B cell (primary cell): ENCODE data around the gene DNAJC1. TPM values are rescaled to one million over a fixed set of nuclear protein-coding genes. Genes with fewer than 3 reads are reported as not detected.

ENCODE experiments used
- ATAC-seq: fragments of 200-7000 bp; cut with Tn5 transposase; one replicate; pipeline ENCODE4 v1.10.0; 2021; ENCODE audit warnings: low read depth, mild to moderate bottlenecking, moderate number of reproducible peaks, moderate library complexity
- CTCF ChIA-PET: fragments of 350-600 bp; sonication (Branson Sonifier 250); formaldehyde crosslinking; loops from one replicate; lab custom pipeline; 2021; ENCODE audit warnings: antibody characterized with exemption, inconsistent platforms; lab: Charles Lee
- POLR2A ChIA-PET: fragments of 350-600 bp; sonication (Branson Sonifier 250); formaldehyde crosslinking; loops from one replicate; lab custom pipeline; 2021; ENCODE audit warnings: antibody characterized with exemption; lab: Charles Lee
- DNase-seq: peaks from one replicate; pipeline ENCODE4 v3.0.0; 2013
- H2AFZ ChIP-seq: 2 replicates; pipeline ENCODE4 v1.6.1; 2012; ENCODE audit warnings: mild to moderate bottlenecking, low read depth, low read length; ENCODE audit not compliant: insufficient read depth, poor library complexity, severe bottlenecking
- H3K27ac ChIP-seq, 2 donors: 1 replicate in 1 of 2; 2 replicates in 1 of 2; pipeline ENCODE4 v1.5.1; 2012 to 2013; ENCODE audit warnings: low read length in 2 of 2, mild to moderate bottlenecking in 2 of 2, moderate library complexity in 1 of 2
- H3K27me3 ChIP-seq, 4 experiments: fragments of 200-600 bp in 1 of 4; sonication (generic) in 1 of 4; replicated peaks in 1 of 4; 1 replicate in 2 of 4; 2 replicates in 2 of 4; pipeline versions ENCODE4 v1.6.1 to v1.7.0; 2013 to 2016; ENCODE audit warnings: low read length in 3 of 4, mild to moderate bottlenecking in 2 of 4, mixed read lengths in 1 of 4, moderate library complexity in 1 of 4; ENCODE audit not compliant: insufficient read depth in 4 of 4, control insufficient read depth in 3 of 4; ENCODE audit errors: control extremely low read depth in 1 of 4
- H3K36me3 ChIP-seq, 2 experiments: replicated peaks in 1 of 2; 1 replicate in 1 of 2; 2 replicates in 1 of 2; pipeline versions ENCODE4 v1.6.1 to v1.7.1; 2013; ENCODE audit warnings: low read length in 1 of 2; ENCODE audit not compliant: insufficient read depth in 2 of 2, control insufficient read depth in 1 of 2; ENCODE audit errors: control extremely low read depth in 1 of 2, extremely low read depth in 1 of 2
- H3K4me1 ChIP-seq, 2 donors: fragments of 200-600 bp in 1 of 2; sonication (generic) in 1 of 2; 1 replicate in 1 of 2; 2 replicates in 1 of 2; pipeline versions ENCODE4 v1.5.1 to v1.6.1; 2013 to 2017; ENCODE audit warnings: low read length in 2 of 2; ENCODE audit not compliant: control insufficient read depth in 2 of 2, insufficient read depth in 2 of 2
- H3K4me2 ChIP-seq: replicated peaks from 2 replicates; pipeline ENCODE3; 2012; ENCODE audit warnings: mild to moderate bottlenecking, low read depth, low read length; ENCODE audit not compliant: poor library complexity, severe bottlenecking
- H3K4me3 ChIP-seq, 5 experiments: fragments of 200-600 bp in 1 of 5; sonication (generic) in 1 of 5; 1 replicate in 3 of 5; 2 replicates in 2 of 5; pipeline versions ENCODE4 v1.5.1 to v1.7.0; 2011 to 2016; ENCODE audit warnings: low read length in 4 of 5, mild to moderate bottlenecking in 4 of 5, low read depth in 2 of 5, control low read depth in 1 of 5, moderate library complexity in 1 of 5; ENCODE audit not compliant: insufficient read depth in 1 of 5; ENCODE audit errors: control extremely low read depth in 1 of 5, extremely low read depth in 1 of 5
- H3K79me2 ChIP-seq: fragments of 200-600 bp; sonication (generic); one replicate; pipeline ENCODE4 v1.6.0; 2016; ENCODE audit warnings: low read length; ENCODE audit not compliant: control insufficient read depth, insufficient read depth
- H3K9ac ChIP-seq: fragments of 200-600 bp; sonication (generic); 2 replicates; pipeline ENCODE4 v1.6.1; 2017; ENCODE audit warnings: mild to moderate bottlenecking, low read length, moderate library complexity
- H3K9me3 ChIP-seq, 3 donors: one replicate each; pipeline versions ENCODE4 v1.6.1 to v1.7.1; 2013; ENCODE audit warnings: low read length in 2 of 3; ENCODE audit not compliant: control insufficient read depth in 2 of 3, insufficient read depth in 1 of 3; ENCODE audit errors: control extremely low read depth in 1 of 3
- H4K20me1 ChIP-seq: 2 replicates; pipeline ENCODE4 v1.6.0; 2012; ENCODE audit warnings: mild to moderate bottlenecking, low read length; ENCODE audit not compliant: insufficient read depth, control insufficient read depth, poor library complexity, severe bottlenecking
- H3K27ac Mint-ChIP-seq: one replicate; pipeline ENCODE4 v1.8.0; 2021; ENCODE audit warnings: mixed read lengths
- H3K27me3 Mint-ChIP-seq: one replicate; pipeline ENCODE4 v1.8.0; 2021; ENCODE audit warnings: mixed read lengths
- H3K4me1 Mint-ChIP-seq: one replicate; pipeline ENCODE4 v1.8.0; 2021; ENCODE audit warnings: mixed read lengths
- H3K4me3 Mint-ChIP-seq: one replicate; pipeline ENCODE4 v1.8.0; 2021; ENCODE audit warnings: mixed read lengths
- H3K9me3 Mint-ChIP-seq: one replicate; pipeline ENCODE4 v1.8.0; 2022; ENCODE audit warnings: mixed read lengths; ENCODE audit not compliant: insufficient read depth
- CTCF ChIP-seq: fragments of 200-600 bp; IDR thresholded peaks from one replicate; pipeline ENCODE4 v1.8.0; 2022; ENCODE audit warnings: antibody characterized with exemption, mild to moderate bottlenecking
- EZH2 ChIP-seq: IDR thresholded peaks from 2 replicates; pipeline ENCODE4 v1.6.1; 2012; ENCODE audit warnings: borderline replicate concordance, low read depth, mild to moderate bottlenecking, moderate library complexity, low read length; ENCODE audit not compliant: insufficient read depth, poor library complexity, severe bottlenecking
- WGBS: methylation state at CpG from one replicate; pipeline ENCODE4 v1.1.5; 2013; ENCODE audit warnings: missing lambda C conversion rate; ENCODE audit not compliant: insufficient coverage; 5-methylcytosine and 5-hydroxymethylcytosine counted together
- intact Hi-C: fragments of 100-400 bp; cut with micrococcal nuclease; formaldehyde crosslinking; loops from one replicate; pipeline ENCODE4 v1.10.0; 2022
- polyA plus RNA-seq: library from polyadenylated mRNA; depleted of rRNA; stranded (reverse); fragments of >200 nt; gene quantifications from 2 replicates; pipeline ENCODE4 v1.2.3, GENCODE V29; 2012
- total RNA-seq, 2 donors: library from RNA; stranded (reverse); fragments of 120-200 nt in 1 of 2; gene quantifications; 1 replicate in 1 of 2; 2 replicates in 1 of 2; pipeline versions ENCODE4 v1.2.3 to v1.2.4, GENCODE V29; 2013 to 2022

The DNAJC1 gene
- total and polyA plus RNA-seq, 2 donors (not counting 1 experiment from before 2014, with no cell fraction given), result 9.4 to 15.4 TPM

GRCh38 chr10:22030421-22030820, 26.9 kb upstream of the DNAJC1 start:
- Histone ChIP-seq H3K4me3 (no peak overlapping the region), H3K27ac (no peak overlapping the region), H3K79me2 (no peaks in the 10 kb centered on the region), H3K36me3 (no peaks in the 10 kb centered on the region), H3K9me3 (peaks cover 2 to 4% (median 2%) of the 10 kb centered on the region in 3 donors), H4K20me1 (no peaks in the 10 kb centered on the region), H3K9ac (no peak overlapping the region), H2AFZ (no peak overlapping the region), H3K27me3 (peaks cover 0 to 13% (median 3%) of the 10 kb centered on the region in 4 experiments), H3K4me2 (no peak overlapping the region), H3K4me1 (no peaks in the 10 kb centered on the region)
- TF ChIP-seq EZH2, result no peak
- TF ChIP-seq CTCF, result no peak
- Mint-ChIP-seq H3K27me3 (peaks cover 37% of the 10 kb centered on the region), H3K4me1 (no peaks in the 10 kb centered on the region), H3K9me3 (no peaks in the 10 kb centered on the region), H3K27ac (no peak overlapping the region), H3K4me3 (no peak overlapping the region)
- POLR2A ChIA-PET, result no interaction called here
- ATAC-seq (no peak), DNase-seq (no peak)
- CTCF ChIA-PET, result no interaction called here
- WGBS, result no CpG with 5 or more reads among the region's 2 CpGs
- intact Hi-C loops, result no loop called here

- Histone ChIP-seq H3K36me3 (no peaks in the 10 kb centered on the region), H3K79me2 (no peaks in the 10 kb centered on the region), H3K9me3 (peaks cover 0 to 4% (median 0%) of the 10 kb centered on the region in 3 donors), H2AFZ (no peak overlapping the region), H3K4me1 (no peaks in the 10 kb centered on the region), H3K4me3 (no peak overlapping the region), H3K27ac (no peak overlapping the region), H3K9ac (no peak overlapping the region), H3K27me3 (peaks cover 0 to 13% (median 1%) of the 10 kb centered on the region in 4 experiments), H4K20me1 (no peaks in the 10 kb centered on the region), H3K4me2 (no peak overlapping the region)
- DNase-seq (no peak), ATAC-seq (no peak)
- Mint-ChIP-seq H3K4me1 (no peaks in the 10 kb centered on the region), H3K9me3 (no peaks in the 10 kb centered on the region), H3K27ac (no peak overlapping the region), H3K4me3 (no peak overlapping the region), H3K27me3 (peaks cover 32% of the 10 kb centered on the region)
- WGBS, result 100% methylated on average over 2 of the region's 12 CpGs
- TF ChIP-seq CTCF, result no peak
- no peak for TF ChIP-seq EZH2
- intact Hi-C loops, result no loop called here
- ChIA-PET CTCF (interaction anchor here (1.1 kb wide), 1 partner anchor 960 kb away, joined by 3 read pairs; no protein-coding TSS in a partner anchor), POLR2A (no interaction called here)
Measured at GRCh38 chr10:22029445-22030236, 26.1 kb upstream of the DNAJC1 start.
